Keratinocyte (primary cell): Measurements from ENCODE around the gene DOCK1.

Experiments used
- CTCF ChIP-seq, 3 experiments: IDR thresholded peaks in 1 of 3; conservative IDR thresholded peaks in 1 of 3; optimal IDR thresholded peaks in 1 of 3; 2 replicates in 2 of 3; 3 replicates in 1 of 3; pipeline versions ENCODE3 to v1.5.1; 2011; ENCODE audit warnings: low read length in 3 of 3, mild to moderate bottlenecking in 3 of 3, moderate library complexity in 2 of 3, control low read depth in 1 of 3, inconsistent platforms in 1 of 3; ENCODE audit not compliant: insufficient read depth in 2 of 3; ENCODE audit errors: extremely low read depth in 1 of 3
- EZH2 ChIP-seq: IDR thresholded peaks from one replicate; pipeline ENCODE4 v1.6.1; 2012; ENCODE audit warnings: inconsistent platforms, mild to moderate bottlenecking, low read length, moderate library complexity

DNA sequence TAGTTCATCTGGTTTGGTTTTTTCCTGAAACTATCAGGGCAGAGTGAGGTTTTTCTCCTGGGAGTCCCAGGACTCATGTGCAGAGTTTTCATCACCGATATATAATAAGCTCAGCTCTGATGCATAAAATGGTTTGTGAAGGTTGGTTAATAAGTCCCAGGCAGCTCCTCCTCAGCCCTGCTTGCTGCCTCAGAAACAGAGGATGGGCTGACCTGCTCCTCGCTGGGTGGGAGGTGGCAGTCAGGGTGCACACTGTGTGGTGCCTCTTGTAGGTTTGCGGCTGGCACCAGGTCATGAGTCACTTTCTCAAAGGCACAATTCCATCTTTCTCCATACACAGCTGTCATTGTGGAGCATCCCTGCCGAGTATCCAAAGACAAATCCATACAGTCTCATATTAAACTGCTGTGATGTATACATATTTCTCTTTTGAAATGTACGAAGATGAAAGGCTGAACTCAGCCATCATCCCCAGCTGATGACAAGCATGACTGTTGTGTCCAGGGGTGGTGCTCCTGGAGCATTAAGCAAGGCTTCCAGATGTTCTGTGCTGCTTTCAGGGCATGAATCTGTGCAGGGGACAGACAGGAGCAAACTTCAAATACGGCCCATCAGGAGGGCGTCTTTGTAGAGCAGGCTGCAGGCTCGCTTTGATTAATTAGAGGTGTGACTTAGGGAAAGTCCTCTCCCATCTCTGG, 518.1 kb downstream of the DOCK1 start:
- TF ChIP-seq CTCF (optimal IDR thresholded peaks at IDR 0.05 in 1 of 3, IDR thresholded peaks at IDR 0.05 in 1 of 3, conservative IDR thresholded peaks at IDR 0.05 in 1 of 3; ENCODE audit: extremely low read depth in 1 of 3, insufficient read depth in 2 of 3, low read length in 3 of 3) (no peak), EZH2 (no peak)
